H1 (cell line): Measurements from ENCODE around the gene NECTIN2. TPM values are rescaled to one million over a fixed set of nuclear protein-coding genes. Genes with fewer than 3 reads are reported as not detected.

Experiments used
- CTCF ChIA-PET: fragments of 300-600 bp; sonication (Branson Sonifier 250); formaldehyde crosslinking; loops from one replicate; lab custom pipeline; 2021; ENCODE audit not compliant: partially characterized antibody; lab: Charles Lee
- POLR2A ChIA-PET: fragments of 300-600 bp; sonication (Branson Sonifier 250); formaldehyde crosslinking; loops from one replicate; lab custom pipeline; 2021; ENCODE audit warnings: inconsistent platforms; ENCODE audit not compliant: partially characterized antibody; lab: Charles Lee
- DNase-seq, 2 experiments: peaks; one replicate each; pipeline versions ENCODE4 v3.0.0 to v3.0.0-alpha.2; 2010 to 2022; ENCODE audit warnings: low spot score in 2 of 2, low read depth in 1 of 2, mixed read lengths in 1 of 2
- FAIRE-seq: peaks from 2 replicates; lab custom pipeline; 2011; peaks lifted over from hg19 to GRCh38; lab: Jason Lieb, UNC
- H2AFZ ChIP-seq: 2 replicates; pipeline ENCODE4 v1.8.1; 2012; ENCODE audit warnings: low read length, inconsistent platforms
- H2AK5ac ChIP-seq: 2 replicates; pipeline ENCODE4 v1.6.1; 2013; ENCODE audit warnings: low read depth, low read length
- H2BK120ac ChIP-seq: replicated peaks from 2 replicates; pipeline ENCODE3; 2013; ENCODE audit warnings: low read depth, low read length, inconsistent platforms
- H2BK12ac ChIP-seq: 2 replicates; pipeline ENCODE4 v1.6.1; 2013; ENCODE audit warnings: low read depth, low read length
- H2BK15ac ChIP-seq: 2 replicates; pipeline ENCODE4 v1.6.1; 2013; ENCODE audit warnings: low read length
- H2BK20ac ChIP-seq: 2 replicates; pipeline ENCODE4 v1.6.1; 2013; ENCODE audit warnings: low read length
- H2BK5ac ChIP-seq: 2 replicates; pipeline ENCODE4 v1.6.1; 2013; ENCODE audit warnings: low read depth, low read length
- H3K14ac ChIP-seq: 2 replicates; pipeline ENCODE4 v1.6.1; 2013; ENCODE audit warnings: inconsistent platforms; ENCODE audit not compliant: insufficient read length
- H3K18ac ChIP-seq: 2 replicates; pipeline ENCODE4 v1.6.1; 2013; ENCODE audit warnings: low read length; ENCODE audit errors: extremely low read depth
- H3K23ac ChIP-seq: 2 replicates; pipeline ENCODE4 v1.6.1; 2013; ENCODE audit warnings: inconsistent platforms; ENCODE audit not compliant: insufficient read length
- H3K23me2 ChIP-seq: 2 replicates; pipeline ENCODE4 v1.6.1; 2013; ENCODE audit warnings: low read depth, low read length
- H3K27ac ChIP-seq: 2 replicates; pipeline ENCODE4 v1.6.1; 2011; ENCODE audit warnings: low read depth, low read length, inconsistent platforms
- H3K27me3 ChIP-seq, 4 experiments: replicated peaks in 1 of 4; 1 replicate in 1 of 4; 2 replicates in 3 of 4; pipeline versions ENCODE4 v1.6.1 to v1.8.1; 2011 to 2013; ENCODE audit warnings: low read length in 3 of 4, mild to moderate bottlenecking in 3 of 4, inconsistent platforms in 2 of 4, mixed read lengths in 2 of 4, moderate library complexity in 1 of 4; ENCODE audit not compliant: control insufficient read depth in 3 of 4, insufficient read depth in 3 of 4; ENCODE audit errors: extremely low read depth in 1 of 4
- H3K36me3 ChIP-seq, 4 experiments: 2 replicates each; pipeline versions ENCODE4 v1.6.1 to v1.8.1; 2011 to 2013; ENCODE audit warnings: mild to moderate bottlenecking in 4 of 4, low read length in 3 of 4, moderate library complexity in 2 of 4, control low read depth in 1 of 4, inconsistent platforms in 1 of 4; ENCODE audit not compliant: insufficient read depth in 4 of 4, control insufficient read depth in 2 of 4
- H3K4ac ChIP-seq: replicated peaks from 2 replicates; pipeline ENCODE3; 2013; ENCODE audit warnings: low read length, low read depth, mixed read lengths, inconsistent platforms; ENCODE audit not compliant: insufficient read length
- H3K4me1 ChIP-seq, 4 experiments: replicated peaks in 1 of 4; 1 replicate in 1 of 4; 2 replicates in 3 of 4; pipeline versions ENCODE4 v1.6.1 to v1.8.1; 2011 to 2013; ENCODE audit warnings: low read length in 3 of 4, inconsistent platforms in 2 of 4, mixed read lengths in 1 of 4; ENCODE audit not compliant: insufficient read depth in 4 of 4, control insufficient read depth in 3 of 4
- H3K4me2 ChIP-seq, 2 experiments: 2 replicates each; pipeline versions ENCODE4 v1.6.1 to v1.8.1; 2011 to 2013; ENCODE audit warnings: low read depth in 2 of 2, low read length in 2 of 2, control low read depth in 1 of 2, inconsistent platforms in 1 of 2, mild to moderate bottlenecking in 1 of 2; ENCODE audit not compliant: insufficient read depth in 1 of 2
- H3K4me3 ChIP-seq, 4 experiments: fragments of 200-600, 300-600 bp in 1 of 4; sonication (generic), shearing (Covaris generic), sonication (Bioruptor Twin) in 1 of 4; 2 replicates each; pipeline versions ENCODE4 v1.5.1 to v1.8.1; 2011 to 2016; ENCODE audit warnings: low read length in 4 of 4, low read depth in 3 of 4, control low read depth in 2 of 4, inconsistent platforms in 2 of 4, mild to moderate bottlenecking in 2 of 4, mixed read lengths in 1 of 4, moderate library complexity in 1 of 4; ENCODE audit not compliant: insufficient read depth in 2 of 4; ENCODE audit errors: extremely low read depth in 1 of 4
- H3K56ac ChIP-seq: replicated peaks from 2 replicates; pipeline ENCODE3; 2013; ENCODE audit warnings: low read depth, mild to moderate bottlenecking, mixed read lengths, low read length, inconsistent platforms; ENCODE audit not compliant: insufficient read length
- H3K79me1 ChIP-seq: 2 replicates; pipeline ENCODE4 v1.6.1; 2013; ENCODE audit warnings: low read depth, low read length, control low read depth
- H3K79me2 ChIP-seq, 2 experiments: 2 replicates each; pipeline versions ENCODE4 v1.6.1 to v1.8.1; 2012 to 2013; ENCODE audit warnings: low read length in 2 of 2, mild to moderate bottlenecking in 2 of 2, inconsistent platforms in 1 of 2; ENCODE audit not compliant: insufficient read depth in 2 of 2, control insufficient read depth in 1 of 2
- H3K9ac ChIP-seq, 4 experiments: replicated peaks in 1 of 4; 1 replicate in 1 of 4; 2 replicates in 3 of 4; pipeline versions ENCODE4 v1.6.1 to v1.8.1; 2011 to 2013; ENCODE audit warnings: low read depth in 3 of 4, low read length in 3 of 4, control low read depth in 2 of 4, mild to moderate bottlenecking in 2 of 4, moderate library complexity in 2 of 4, inconsistent platforms in 1 of 4; ENCODE audit errors: extremely low read depth in 1 of 4
- H3K9me3 ChIP-seq, 2 experiments: 2 replicates each; pipeline versions ENCODE4 v1.6.1 to v1.8.1; 2012 to 2013; ENCODE audit warnings: mild to moderate bottlenecking in 2 of 2, moderate library complexity in 2 of 2, control low read depth in 1 of 2, inconsistent platforms in 1 of 2, low read depth in 1 of 2, low read length in 1 of 2, mixed read lengths in 1 of 2; ENCODE audit not compliant: insufficient read depth in 2 of 2
- H4K20me1 ChIP-seq, 2 experiments: replicated peaks in 1 of 2; 2 replicates each; pipeline versions ENCODE3 to v1.8.1; 2011 to 2013; ENCODE audit warnings: inconsistent platforms in 2 of 2, low read length in 2 of 2, mild to moderate bottlenecking in 1 of 2; ENCODE audit not compliant: insufficient read depth in 2 of 2, control insufficient read depth in 1 of 2
- H4K5ac ChIP-seq: 2 replicates; pipeline ENCODE4 v1.6.1; 2013; ENCODE audit warnings: low read length, low read depth, mixed read lengths, inconsistent platforms; ENCODE audit not compliant: insufficient read length
- H4K8ac ChIP-seq: 2 replicates; pipeline ENCODE4 v1.8.0; 2013; ENCODE audit warnings: mild to moderate bottlenecking, moderate library complexity, low read length, inconsistent platforms; ENCODE audit not compliant: insufficient read depth; ENCODE audit errors: extremely low read depth
- H4K91ac ChIP-seq: replicated peaks from 2 replicates; pipeline ENCODE3; 2013; ENCODE audit warnings: low read length, mixed read lengths, inconsistent platforms; ENCODE audit not compliant: insufficient read length
- WGBS, 2 experiments: shearing (Covaris generic) in 1 of 2; methylation state at CpG; one replicate each; pipeline versions ENCODE4 v1.1.6 to v1.1.7; 2013 to 2015; ENCODE audit warnings: low lambda C conversion rate in 2 of 2, mixed read lengths in 2 of 2, inconsistent platforms in 1 of 2, low coverage in 1 of 2, missing lambda C conversion rate in 1 of 2; ENCODE audit not compliant: insufficient replicate concordance in 2 of 2, insufficient coverage in 1 of 2, insufficient read length in 1 of 2; ENCODE audit errors: extremely low coverage in 1 of 2, missing lambda C conversion rate in 1 of 2; 5-methylcytosine and 5-hydroxymethylcytosine counted together
- polyA plus RNA-seq, 7 experiments: library from polyadenylated mRNA; depleted of rRNA in 3 of 7; stranded (reverse) in 5 of 7; unstranded in 2 of 7; fragments of >200 nt in 5 of 7; fragments of 200-250 nt in 2 of 7; gene quantifications; 1 replicate in 5 of 7; 2 replicates in 1 of 7; 4 replicates in 1 of 7; pipeline versions ENCODE4 v1.2.1 to v1.2.3, GENCODE V29; 2011 to 2013; ENCODE audit warnings: missing spikeins in 2 of 7, mixed read lengths in 2 of 7
- total RNA-seq: library from RNA; stranded (reverse); fragmentation: NEBNext Ultra II Directional; extraction: Animal tissue kit (Norgen Biotek cat#: 25700); gene quantifications from 2 replicates; pipeline ENCODE4 v1.2.1, GENCODE V29; 2021

Gene NECTIN2
- total and polyA plus RNA-seq, 2 of the 8 experiments (the other 6 are each of a cell fraction or from before 2014, with no cell fraction given) = 184 to 237 TPM

DNA sequence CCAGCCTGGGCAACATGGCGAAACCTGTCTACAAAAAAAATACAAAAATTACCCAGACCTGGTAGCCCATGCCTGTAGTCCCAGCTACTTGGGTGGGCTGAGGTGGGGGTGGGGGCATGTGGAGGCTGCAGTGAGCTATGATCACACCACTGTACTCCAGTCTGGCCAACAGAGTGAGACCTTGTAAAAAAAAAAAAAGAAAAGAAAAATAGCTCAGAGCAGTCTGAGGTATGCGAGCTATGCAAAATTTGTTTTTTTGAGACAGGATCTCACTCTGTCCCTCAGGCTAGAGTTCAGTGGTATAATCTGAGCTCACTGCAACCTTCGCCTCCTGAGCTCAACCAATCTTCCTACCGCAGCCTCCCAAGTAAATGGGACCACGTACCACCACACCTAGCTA lies 37.8 kb downstream of the NECTIN2 start:
- Histone ChIP-seq H3K18ac (no peak overlapping the region), H3K4me3 (no peak overlapping the region), H3K36me3 (peaks cover 6 to 53% (median 17%) of the 10 kb centered on the region in 4 experiments; a peak in 6 of 8 replicates), H3K23ac (no peak overlapping the region), H3K79me1 (no peaks in the 10 kb centered on the region), H4K5ac (no peak overlapping the region), H3K27me3 (no peaks in the 10 kb centered on the region), H4K20me1 (peaks cover 7 to 10% of the 10 kb centered on the region in 2 experiments), H3K4me2 (no peak overlapping the region), H2AK5ac (no peak overlapping the region), H3K9me3 (no peaks in the 10 kb centered on the region), H3K27ac (no peak overlapping the region), H3K4ac (no peak overlapping the region), H2BK5ac (no peak overlapping the region), H2BK120ac (no peak overlapping the region), H3K9ac (no peak overlapping the region), H2AFZ (no peak overlapping the region), H3K56ac (no peak overlapping the region), H4K91ac (no peak overlapping the region), H2BK15ac (no peak overlapping the region), H3K23me2 (no peaks in the 10 kb centered on the region), H3K14ac (no peak overlapping the region), H2BK20ac (no peak overlapping the region), H4K8ac (no peak overlapping the region), H3K79me2 (no peaks in the 10 kb centered on the region), H3K4me1 (peaks cover 0 to 11% (median 1%) of the 10 kb centered on the region in 4 experiments; a peak in 3 of 7 replicates), H2BK12ac (no peak overlapping the region)
- WGBS, 2 experiments = 83% methylated on average over 5 of the region's 5 CpGs; no CpG with 5 or more reads in 1 of the 2 experiments
- ChIA-PET CTCF (interaction anchor here (0.7 to 1.7 kb wide), 10 partner anchors 11 to 273 kb away, joined by 3 to 10 read pairs (median 4); partner anchors contain the start of gene NECTIN2), POLR2A (interaction anchor here (1.2 to 13.6 kb wide), 6 partner anchors 9 to 74 kb away, joined by 4 to 109 read pairs (median 16); partner anchors contain the start of gene NECTIN2)
- FAIRE-seq (no peak), DNase-seq (no peak)
